ENCODE data around the gene TTC13.

TTC13 gene

DNA sequence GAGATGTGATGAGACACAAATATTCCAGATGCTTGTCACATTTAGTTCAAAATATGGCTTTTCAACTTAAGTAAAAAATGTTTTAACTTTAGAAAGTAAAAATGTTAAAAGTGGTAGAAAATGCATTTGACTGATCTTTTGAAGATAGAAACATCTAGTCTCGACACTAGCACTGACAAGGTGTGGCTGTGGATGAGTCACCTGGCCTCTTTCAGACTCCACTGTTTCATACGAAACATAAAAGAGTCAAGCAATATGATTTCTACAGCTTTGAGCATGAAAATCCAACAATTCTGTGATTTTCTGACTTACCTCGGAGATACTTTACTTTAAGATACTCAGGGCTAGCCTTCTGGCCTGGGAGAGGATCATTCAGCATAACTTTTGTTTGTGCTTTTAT lies 47.7 kb downstream of the TTC13 start:
- TF ChIP-seq, protein P1, sequence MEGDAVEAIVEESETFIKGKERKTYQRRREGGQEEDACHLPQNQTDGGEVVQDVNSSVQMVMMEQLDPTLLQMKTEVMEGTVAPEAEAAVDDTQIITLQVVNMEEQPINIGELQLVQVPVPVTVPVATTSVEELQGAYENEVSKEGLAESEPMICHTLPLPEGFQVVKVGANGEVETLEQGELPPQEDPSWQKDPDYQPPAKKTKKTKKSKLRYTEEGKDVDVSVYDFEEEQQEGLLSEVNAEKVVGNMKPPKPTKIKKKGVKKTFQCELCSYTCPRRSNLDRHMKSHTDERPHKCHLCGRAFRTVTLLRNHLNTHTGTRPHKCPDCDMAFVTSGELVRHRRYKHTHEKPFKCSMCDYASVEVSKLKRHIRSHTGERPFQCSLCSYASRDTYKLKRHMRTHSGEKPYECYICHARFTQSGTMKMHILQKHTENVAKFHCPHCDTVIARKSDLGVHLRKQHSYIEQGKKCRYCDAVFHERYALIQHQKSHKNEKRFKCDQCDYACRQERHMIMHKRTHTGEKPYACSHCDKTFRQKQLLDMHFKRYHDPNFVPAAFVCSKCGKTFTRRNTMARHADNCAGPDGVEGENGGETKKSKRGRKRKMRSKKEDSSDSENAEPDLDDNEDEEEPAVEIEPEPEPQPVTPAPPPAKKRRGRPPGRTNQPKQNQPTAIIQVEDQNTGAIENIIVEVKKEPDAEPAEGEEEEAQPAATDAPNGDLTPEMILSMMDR (conservative IDR thresholded peaks at IDR 0.05; ENCODE audit: low read depth) = no peak
- peak; percentile 20 for DNase-seq (ENCODE audit: low spot score)
- CTCF ChIA-PET = no interaction called here
- no peak overlapping the region for H3K27ac ChIP-seq
- POLR2A ChIA-PET (ENCODE audit: low non-redundant PET) = no interaction called here

DNA sequence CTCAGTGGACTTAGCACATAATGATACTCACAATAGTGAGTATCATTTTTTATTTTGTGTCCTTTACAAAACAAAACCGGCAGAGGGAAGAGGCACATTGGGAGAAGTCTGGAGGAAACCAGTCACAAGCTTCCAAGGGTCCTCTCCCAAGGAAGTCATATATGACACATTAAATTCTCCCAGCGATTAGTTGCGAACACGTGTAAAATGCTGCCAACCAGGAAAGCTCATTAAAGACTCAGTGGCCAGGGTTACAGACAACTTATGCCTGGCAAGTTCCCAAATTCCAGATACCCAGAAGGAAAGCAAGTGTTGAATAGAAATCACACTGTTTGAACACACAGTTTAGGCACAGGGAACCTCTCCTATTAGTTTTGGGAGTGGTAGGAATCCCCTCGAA lies 52.5 kb downstream of the TTC13 start:
- DNase-seq (ENCODE audit: low spot score) = no peak
- ChIA-PET POLR2A (ENCODE audit: low non-redundant PET) (no interaction called here), CTCF (interaction anchor here (0.7 to 1.0 kb wide), 2 partner anchors 10 to 53 kb away, joined by 3 to 4 read pairs; partner anchors contain the start of genes ARV1 and TTC13)
- H3K27ac ChIP-seq = no peak overlapping the region
- TF ChIP-seq, protein P1 (conservative IDR thresholded peaks at IDR 0.05; ENCODE audit: low read depth) = no peak

DNA sequence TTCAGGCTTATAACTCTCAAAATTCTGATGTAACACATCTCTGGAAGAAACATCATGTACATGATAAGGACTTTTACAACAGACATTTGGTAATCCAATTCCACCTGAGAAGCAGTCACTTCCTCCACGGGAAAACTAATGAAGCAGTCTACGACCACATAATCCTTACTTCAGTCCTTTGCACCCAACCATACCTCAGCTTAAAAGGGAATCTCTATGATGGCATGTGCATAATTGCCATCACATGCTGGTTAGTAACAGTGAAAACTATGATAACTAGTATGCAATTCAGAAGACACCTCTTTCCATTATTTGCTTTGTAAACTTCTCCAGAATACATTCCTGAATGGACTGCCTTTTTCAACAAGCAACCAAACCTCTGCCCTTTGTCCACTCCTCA lies 53.1 kb downstream of the TTC13 start:
- DNase-seq (ENCODE audit: low spot score) = no peak
- TF ChIP-seq, protein P1 (conservative IDR thresholded peaks at IDR 0.05; ENCODE audit: low read depth) = no peak
- H3K27ac ChIP-seq = no peak overlapping the region
- POLR2A ChIA-PET (ENCODE audit: low non-redundant PET) = no interaction called here
- CTCF ChIA-PET = interaction anchor here (0.6 to 1.0 kb wide), 3 partner anchors 9 to 291 kb away, joined by 3 to 4 read pairs (median 3); partner anchors contain the start of genes ARV1 and TTC13

DNA sequence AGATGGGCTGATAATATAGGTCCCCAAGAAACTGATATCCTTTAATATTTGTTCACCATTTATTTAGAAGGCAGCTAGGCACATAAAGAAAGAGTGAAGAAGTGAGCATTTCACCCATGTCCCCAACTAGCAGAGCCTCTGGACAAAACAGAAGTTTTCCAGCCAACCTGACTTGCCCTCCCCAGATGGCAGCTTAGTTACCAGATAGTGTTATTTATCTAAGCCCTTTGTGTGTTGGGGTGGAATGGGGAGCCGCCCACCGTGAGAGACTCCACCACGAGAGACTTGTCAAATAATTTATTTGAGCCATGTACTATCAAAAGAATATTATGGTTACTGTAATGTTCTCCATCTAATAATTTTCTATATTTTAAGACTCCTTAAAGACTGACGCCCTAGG lies 55.5 kb downstream of the TTC13 start:
- no peak for DNase-seq (ENCODE audit: low spot score)
- TF ChIP-seq, protein P1 (conservative IDR thresholded peaks at IDR 0.05; ENCODE audit: low read depth) = no peak
- no peak overlapping the region for H3K27ac ChIP-seq
- ChIA-PET CTCF (interaction anchor here (0.5 kb wide), 1 partner anchor 881 kb away, joined by 3 read pairs; no protein-coding TSS in a partner anchor), POLR2A (ENCODE audit: low non-redundant PET) (no interaction called here)

DNA sequence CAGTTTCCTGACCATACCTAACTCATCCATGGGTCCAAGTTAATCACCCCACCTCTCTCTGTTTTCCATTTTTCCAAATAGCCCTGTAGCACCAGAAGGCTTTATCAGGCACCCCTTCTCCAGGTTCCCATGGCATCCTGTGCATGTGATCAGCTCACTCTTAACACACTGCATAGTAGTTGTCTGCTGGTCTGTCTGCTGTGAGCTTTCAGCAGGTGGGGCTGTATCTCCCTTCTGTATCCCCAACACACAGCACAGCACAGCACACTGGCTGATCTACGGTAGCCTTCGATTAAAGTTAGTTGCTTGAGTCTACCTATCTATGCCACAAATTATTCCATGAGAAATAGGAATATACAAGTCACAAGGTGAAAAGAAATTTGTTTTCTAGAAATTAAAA lies 56.0 kb downstream of the TTC13 start:
- H3K27ac ChIP-seq = no peak overlapping the region
- DNase-seq (ENCODE audit: low spot score) = no peak
- TF ChIP-seq, protein P1 (conservative IDR thresholded peaks at IDR 0.05; ENCODE audit: low read depth) = no peak
- ChIA-PET POLR2A (ENCODE audit: low non-redundant PET) (no interaction called here), CTCF (interaction anchor here (0.5 kb wide), 2 partner anchors 16 to 880 kb away, joined by 3 read pairs; no protein-coding TSS in a partner anchor)

DNA sequence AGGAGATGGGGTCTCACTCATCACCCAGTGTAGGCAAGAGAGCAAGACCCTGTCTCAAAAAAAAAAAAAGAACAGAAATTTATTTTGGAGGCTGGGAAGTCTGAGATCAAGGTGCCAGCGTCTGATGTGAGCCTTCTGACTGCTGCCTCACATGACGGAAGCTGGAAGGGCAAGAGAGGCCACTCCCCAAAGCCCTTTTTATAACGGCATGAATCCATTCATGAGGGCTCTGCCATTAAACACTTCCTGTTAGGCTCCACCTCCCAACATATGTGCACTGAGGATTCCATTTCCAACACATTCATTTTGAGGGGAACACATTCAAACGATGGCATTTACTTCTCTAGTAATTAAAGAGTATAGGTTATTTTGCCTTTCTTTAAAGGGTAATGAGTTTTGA lies 59.5 kb downstream of the TTC13 start:
- DNase-seq (ENCODE audit: low spot score) = no peak
- CTCF ChIA-PET = interaction anchor here (0.7 to 1.2 kb wide), 2 partner anchors 120 to 287 kb away, joined by 5 read pairs; no protein-coding TSS in a partner anchor
- TF ChIP-seq, protein P1 (conservative IDR thresholded peaks at IDR 0.05; ENCODE audit: low read depth) = no peak
- H3K27ac ChIP-seq = no peak overlapping the region
- POLR2A ChIA-PET (ENCODE audit: low non-redundant PET) = no interaction called here
